G401 (cell line): ENCODE measurements around the gene MICALL1. TPM values are rescaled to one million over a fixed set of nuclear protein-coding genes. Genes with fewer than 3 reads are reported as not detected.
"Not testable (repeated sequence)": the region's sequence is repeated elsewhere in the genome, so short reads cannot be mapped to it uniquely, and the experiment has no call there.

Experiments used
- DNase-seq: peaks from one replicate; pipeline ENCODE4 v3.0.0-alpha.2; 2015; ENCODE audit warnings: low spot score
- in situ Hi-C: cut with HindIII; loops from 2 replicates; pipeline ENCODE4 v1.10.0; 2016; ENCODE audit warnings: low sequenced_read_pairs, mixed read lengths
- total RNA-seq: library from RNA; depleted of rRNA; stranded (reverse); fragments of >200 nt; shearing (Covaris generic); gene quantifications from 2 replicates; pipeline ENCODE4 v1.2.3, GENCODE V29; 2014

The MICALL1 gene
- total RNA-seq, 1 experiment from 2014 or later = 20.4 TPM

- in situ Hi-C loops = loop anchor here (25.0 kb wide), 1 partner anchor 91 kb away; no protein-coding TSS in a partner anchor
- DNase-seq = no peak
Observed at GRCh38 chr22:37953062-37953436, 47.0 kb downstream of the MICALL1 start.

- peak; percentile 94 for DNase-seq
- in situ Hi-C loops = loop anchor here (25.0 kb wide), 1 partner anchor 91 kb away; no protein-coding TSS in a partner anchor
Observed at GRCh38 chr22:37953437-37954179, 47.5 kb downstream of the MICALL1 start, which contains the start of the genes C22orf23 and POLR2F. TSS of gene C22orf23 (minus strand) at chr22:37953601. CDS start at chr22:37953149, 452 bp downstream. TSS of gene POLR2F (plus strand) at chr22:37953699. CDS start at chr22:37953788, 89 bp downstream.

GRCh38 chr22:37954686-37955085 lies 48.6 kb downstream of the MICALL1 start:
- no peak for DNase-seq
- in situ Hi-C loops = loop anchor here (25.0 kb wide), 1 partner anchor 92 kb away; no protein-coding TSS in a partner anchor

- in situ Hi-C loops = loop anchor here (25.0 kb wide), 1 partner anchor 94 kb away; no protein-coding TSS in a partner anchor
- not testable (repeated sequence) for DNase-seq
Observed at GRCh38 chr22:37955825-37956397, 49.8 kb downstream of the MICALL1 start.

- no peak for DNase-seq
- in situ Hi-C loops = loop anchor here (25.0 kb wide), 1 partner anchor 95 kb away; no protein-coding TSS in a partner anchor
Observed at GRCh38 chr22:37957232-37957631, 51.1 kb downstream of the MICALL1 start.

- no peak for DNase-seq
- in situ Hi-C loops = loop anchor here (25.0 kb wide), 1 partner anchor 97 kb away; no protein-coding TSS in a partner anchor
Observed at GRCh38 chr22:37959231-37959825, 53.2 kb downstream of the MICALL1 start.

GRCh38 chr22:37961062-37961461 lies 55.0 kb downstream of the MICALL1 start:
- no peak for DNase-seq
- in situ Hi-C loops = loop anchor here (25.0 kb wide), 1 partner anchor 99 kb away; no protein-coding TSS in a partner anchor

- no peak for DNase-seq
- in situ Hi-C loops = loop anchor here (25.0 kb wide), 1 partner anchor 104 kb away; no protein-coding TSS in a partner anchor
Observed at GRCh38 chr22:37965940-37966664, 60.0 kb downstream of the MICALL1 start.

GRCh38 chr22:37967147-37967546 lies 61.0 kb downstream of the MICALL1 start:
- in situ Hi-C loops = loop anchor here (25.0 kb wide), 1 partner anchor 105 kb away; no protein-coding TSS in a partner anchor

GRCh38 chr22:37967637-37968451 lies 61.7 kb downstream of the MICALL1 start:
- DNase-seq = no peak
- in situ Hi-C loops = loop anchor here (25.0 kb wide), 1 partner anchor 106 kb away; no protein-coding TSS in a partner anchor

More at GRCh38 chr22:37967147-37967546, 61.0 kb downstream of the MICALL1 start:
- DNase-seq = no peak

- no peak for DNase-seq
- in situ Hi-C loops = loop anchor here (25.0 kb wide), 1 partner anchor 106 kb away; no protein-coding TSS in a partner anchor
Observed at GRCh38 chr22:37968452-37969251, 62.6 kb downstream of the MICALL1 start.

- in situ Hi-C loops = loop anchor here (25.0 kb wide), 1 partner anchor 109 kb away; no protein-coding TSS in a partner anchor
- no peak for DNase-seq
Observed at GRCh38 chr22:37970864-37971263, 64.8 kb downstream of the MICALL1 start.

GRCh38 chr22:37971475-37972434 lies 65.7 kb downstream of the MICALL1 start:
- in situ Hi-C loops = loop anchor here (25.0 kb wide), 1 partner anchor 109 kb away; no protein-coding TSS in a partner anchor
- no peak for DNase-seq

- in situ Hi-C loops = loop anchor here (25.0 kb wide), 1 partner anchor 110 kb away; no protein-coding TSS in a partner anchor
- no peak for DNase-seq
Observed at GRCh38 chr22:37972527-37972926, 66.4 kb downstream of the MICALL1 start.

GRCh38 chr22:37973271-37974170 lies 67.4 kb downstream of the MICALL1 start:
- in situ Hi-C loops = loop anchor here (25.0 kb wide), 1 partner anchor 111 kb away; no protein-coding TSS in a partner anchor

More at GRCh38 chr22:37973271-37974170, 67.4 kb downstream of the MICALL1 start:
- no peak for DNase-seq
